Activated gamma-delta T cell treated with Interleukin-2 at 50 U/mL for 16 hours (primary cell): ENCODE data around the gene KRT37.
"Not testable (repeated sequence)": the region's sequence is repeated elsewhere in the genome, so short reads cannot be mapped to it uniquely, and the experiment has no call there.

ENCODE experiments used
- DNase-seq: peaks from one replicate; pipeline ENCODE4 v3.0.0-alpha.2; 2020

KRT37 gene

GRCh38 chr17:41403404-41404023 lies 20.9 kb downstream of the KRT37 start:
- DNase-seq: no peak

GRCh38 chr17:41402161-41402560 lies 22.2 kb downstream of the KRT37 start:
- no peak for DNase-seq

GRCh38 chr17:41396996-41397660 lies 27.3 kb downstream of the KRT37 start, which contains the start of gene KRT31:
Gene KRT31, minus strand, starts transcription at chr17:41397608. Its CDS starts 69 bp downstream, at chr17:41397539.
- no peak for DNase-seq

- no peak for DNase-seq
Measured at GRCh38 chr17:41396340-41396739, 28.0 kb downstream of the KRT37 start.

- DNase-seq: no peak
Measured at GRCh38 chr17:41395611-41396010, 28.8 kb downstream of the KRT37 start.

- DNase-seq: not testable (repeated sequence)
Measured at GRCh38 chr17:41395044-41395443, 29.3 kb downstream of the KRT37 start.

GRCh38 chr17:41394254-41394996 lies 30.0 kb downstream of the KRT37 start:
- no peak for DNase-seq

GRCh38 chr17:41393826-41394225 lies 30.6 kb downstream of the KRT37 start:
- no peak for DNase-seq

GRCh38 chr17:41393294-41393693 lies 31.1 kb downstream of the KRT37 start:
- DNase-seq: no peak

GRCh38 chr17:41392278-41392677 lies 32.1 kb downstream of the KRT37 start:
- no peak for DNase-seq

- no peak for DNase-seq
Measured at GRCh38 chr17:41391535-41391934, 32.9 kb downstream of the KRT37 start.

- no peak for DNase-seq
Measured at GRCh38 chr17:41390411-41390938, 33.9 kb downstream of the KRT37 start.

GRCh38 chr17:41387670-41388069 lies 36.7 kb downstream of the KRT37 start:
- no peak for DNase-seq

GRCh38 chr17:41386227-41386626 lies 38.2 kb downstream of the KRT37 start:
- no peak for DNase-seq

- no peak for DNase-seq
Measured at GRCh38 chr17:41383690-41384089, 40.7 kb downstream of the KRT37 start.

- DNase-seq: no peak
Measured at GRCh38 chr17:41382394-41382793, 42.0 kb downstream of the KRT37 start.

GRCh38 chr17:41381943-41382342 lies 42.4 kb downstream of the KRT37 start, which contains the start of gene KRT34:
Gene KRT34, minus strand, starts transcription at chr17:41382306. Its CDS starts 60 bp downstream, at chr17:41382246.
- DNase-seq: not testable (repeated sequence)

- not testable (repeated sequence) for DNase-seq
Measured at GRCh38 chr17:41380091-41380490, 44.3 kb downstream of the KRT37 start.

- DNase-seq: no peak
Measured at GRCh38 chr17:41377546-41377945, 46.8 kb downstream of the KRT37 start.
